HepG2 (cell line): Measurements from ENCODE around the gene ALDH3B1. TPM values are rescaled to one million over a fixed set of nuclear protein-coding genes. Genes with fewer than 3 reads are reported as not detected.

ENCODE experiments used
- ATAC-seq: fragments of 200-7000 bp; cut with Tn5 transposase; 3 replicates; pipeline ENCODE4 v1.9.1; 2020; ENCODE audit warnings: mild to moderate bottlenecking, moderate library complexity
- BruUV-seq: library from RNA; stranded (reverse); fragments of 400-500 nt; replicated peaks from 2 replicates; lab custom pipeline; 2021; lab: Mats Ljungman, UMichigan
- CTCF ChIA-PET: fragments of 300-600 bp; formaldehyde crosslinking; extraction: SDS; loops from one replicate; lab custom pipeline; 2021; ENCODE audit warnings: low total read pairs, inconsistent platforms, low intra/inter-chr PET ratio; lab: Yijun Ruan, JAX
- POLR2A ChIA-PET: fragments of 350-600 bp; sonication (Branson Sonifier 250); formaldehyde crosslinking; loops from one replicate; lab custom pipeline; 2020; ENCODE audit warnings: antibody characterized with exemption, inconsistent platforms; lab: Yijun Ruan, JAX
- DNase-seq: peaks from one replicate; pipeline ENCODE4 v3.0.0-alpha.2; 2015; ENCODE audit warnings: low spot score
- FAIRE-seq: peaks from 3 replicates; lab custom pipeline; 2011; peaks lifted over from hg19 to GRCh38; lab: Jason Lieb, UNC
- H2AFZ ChIP-seq: one replicate; pipeline ENCODE4 v1.6.1; 2011; ENCODE audit warnings: low read length, inconsistent platforms
- H3K27ac ChIP-seq: fragments of 300-600 bp; 3 replicates; pipeline ENCODE4 v1.8.0; 2011; ENCODE audit warnings: mixed run types, mild to moderate bottlenecking, mixed read lengths, low read length, inconsistent platforms; ENCODE audit not compliant: insufficient read depth; ENCODE audit errors: extremely low read length
- H3K27me3 ChIP-seq, 2 experiments: fragments of 200-600 bp in 1 of 2; 2 replicates in 1 of 2; 3 replicates in 1 of 2; pipeline versions ENCODE4 v1.6.0 to v1.8.0; 2011; ENCODE audit warnings: low read length in 2 of 2, mild to moderate bottlenecking in 2 of 2, moderate library complexity in 2 of 2, inconsistent platforms in 1 of 2; ENCODE audit not compliant: insufficient read depth in 2 of 2, control insufficient read depth in 1 of 2
- H3K36me3 ChIP-seq, 2 experiments: fragments of 200-600 bp in 1 of 2; replicated peaks in 1 of 2; 2 replicates in 1 of 2; 3 replicates in 1 of 2; pipeline versions ENCODE4 v1.5.1 to v1.8.0; 2011; ENCODE audit warnings: low read length in 2 of 2, inconsistent platforms in 1 of 2; ENCODE audit not compliant: insufficient read depth in 2 of 2, control insufficient read depth in 1 of 2
- H3K4me1 ChIP-seq: 2 replicates; pipeline ENCODE4 v1.5.1; 2012; ENCODE audit warnings: low read length, inconsistent platforms; ENCODE audit not compliant: insufficient read depth
- H3K4me2 ChIP-seq: 2 replicates; pipeline ENCODE4 v1.6.0; 2011; ENCODE audit warnings: low read depth, low read length, inconsistent platforms
- H3K4me3 ChIP-seq, 3 experiments: fragments of 200-600 bp in 1 of 3; sonication (generic), shearing (Covaris generic) in 1 of 3; replicated peaks in 1 of 3; 2 replicates each; pipeline ENCODE4 v1.5.1; 2011 to 2016; ENCODE audit warnings: low read length in 3 of 3, inconsistent platforms in 2 of 3, low read depth in 2 of 3, mild to moderate bottlenecking in 2 of 3, control low read depth in 1 of 3, mixed read lengths in 1 of 3; ENCODE audit not compliant: insufficient read depth in 1 of 3
- H3K79me2 ChIP-seq: one replicate; pipeline ENCODE4 v1.6.1; 2011; ENCODE audit warnings: low read length, inconsistent platforms; ENCODE audit not compliant: insufficient read depth
- H3K9ac ChIP-seq: 2 replicates; pipeline ENCODE4 v1.6.0; 2011; ENCODE audit warnings: mild to moderate bottlenecking, low read depth, low read length, inconsistent platforms; ENCODE audit not compliant: insufficient read depth
- H3K9me3 ChIP-seq: 2 replicates; pipeline ENCODE4 v1.5.1; 2012; ENCODE audit warnings: mild to moderate bottlenecking, low read length
- H4K20me1 ChIP-seq: 2 replicates; pipeline ENCODE4 v1.6.0; 2011; ENCODE audit warnings: inconsistent platforms, mild to moderate bottlenecking, low read length, moderate library complexity; ENCODE audit not compliant: insufficient read depth
- EP300 ChIP-seq, 3 experiments: sonication (generic) in 1 of 3; formaldehyde crosslinking in 1 of 3; IDR thresholded peaks; 2 replicates each; pipeline versions ENCODE4 v1.5.1 to v1.6.1; 2011 to 2020; ENCODE audit warnings: low read depth in 2 of 3, low read length in 2 of 3, borderline replicate concordance in 1 of 3, improper control_type of control experiment in 1 of 3, mild to moderate bottlenecking in 1 of 3, missing genetic modification reagents in 1 of 3, moderate library complexity in 1 of 3
- GLI4 ChIP-seq: sonication (generic); formaldehyde crosslinking; IDR thresholded peaks from 2 replicates; pipeline ENCODE4 v1.5.1; 2020; ENCODE audit warnings: missing genetic modification reagents, mild to moderate bottlenecking, moderate library complexity, borderline replicate concordance
- HNRNPH1 ChIP-seq: fragments of 200-400 bp; formaldehyde crosslinking; optimal IDR thresholded peaks from 2 replicates; pipeline ENCODE3; 2017; ENCODE audit warnings: mild to moderate bottlenecking, low read depth, low read length
- HOXA5 ChIP-seq: sonication (generic); formaldehyde crosslinking; IDR thresholded peaks from 2 replicates; pipeline ENCODE4 v1.4.0; 2020; ENCODE audit warnings: missing genetic modification reagents
- ISX ChIP-seq: sonication (generic); formaldehyde crosslinking; conservative IDR thresholded peaks from 2 replicates; pipeline ENCODE4 v1.5.0; 2020; ENCODE audit warnings: missing genetic modification reagents
- KLF13 ChIP-seq: sonication (generic); formaldehyde crosslinking; IDR thresholded peaks from 2 replicates; pipeline ENCODE4 v1.4.0; 2020; ENCODE audit warnings: mild to moderate bottlenecking, missing genetic modification reagents
- MAFG ChIP-seq: sonication (generic); formaldehyde crosslinking; IDR thresholded peaks from 2 replicates; pipeline ENCODE4 v1.5.1; 2020; ENCODE audit warnings: mild to moderate bottlenecking, missing genetic modification reagents
- MTF1 ChIP-seq: sonication (generic); formaldehyde crosslinking; IDR thresholded peaks from 2 replicates; pipeline ENCODE4 v1.5.0; 2020; ENCODE audit warnings: missing genetic modification reagents
- MXD4 ChIP-seq: IDR thresholded peaks from 2 replicates; pipeline ENCODE4 v1.6.1; 2016; ENCODE audit warnings: mild to moderate bottlenecking, missing biosample characterization, missing genetic modification reagents
- NR2F1 ChIP-seq, 2 experiments: fragments of 450-650 bp in 1 of 2; formaldehyde crosslinking in 1 of 2; IDR thresholded peaks; 2 replicates each; pipeline versions ENCODE4 v1.5.0 to v1.6.1; 2016 to 2020; ENCODE audit warnings: mild to moderate bottlenecking in 1 of 2, missing compliant biosample characterization in 1 of 2, missing genetic modification reagents in 1 of 2, moderate library complexity in 1 of 2
- ZNF121 ChIP-seq: sonication (generic); formaldehyde crosslinking; IDR thresholded peaks from 2 replicates; pipeline ENCODE4 v1.5.0; 2020; ENCODE audit warnings: mild to moderate bottlenecking, missing genetic modification reagents
- ZNF383 ChIP-seq: sonication (generic); formaldehyde crosslinking; IDR thresholded peaks from 2 replicates; pipeline ENCODE4 v1.4.0; 2020; ENCODE audit warnings: missing genetic modification reagents, mild to moderate bottlenecking, borderline replicate concordance
- ZNF451 ChIP-seq: sonication (generic); formaldehyde crosslinking; IDR thresholded peaks from 2 replicates; pipeline ENCODE4 v1.5.0; 2020; ENCODE audit warnings: mild to moderate bottlenecking, missing genetic modification reagents
- ZNF816 ChIP-seq: sonication (generic); formaldehyde crosslinking; IDR thresholded peaks from 2 replicates; pipeline ENCODE4 v1.8.0; 2022; ENCODE audit warnings: missing genetic modification reagents, mild to moderate bottlenecking, borderline replicate concordance
- WGBS: methylation state at CpG from one replicate; pipeline ENCODE4 v1.1.6; 2017; ENCODE audit warnings: low lambda C conversion rate; 5-methylcytosine and 5-hydroxymethylcytosine counted together
- in situ Hi-C: cut with HindIII; loops from 2 replicates; pipeline ENCODE4 v1.10.0; 2017; ENCODE audit warnings: low pct_unique_long_range_greater_than_20kb; ENCODE audit not compliant: extremely low pct_ligation_motif_present
- intact Hi-C: fragments of 100-400 bp; cut with micrococcal nuclease; formaldehyde crosslinking; loops from one replicate; pipeline ENCODE4 v1.10.0; 2022; ENCODE audit not compliant: unreplicated experiment
- polyA plus RNA-seq, 8 experiments: library from polyadenylated mRNA; depleted of rRNA in 3 of 8; stranded (reverse) in 7 of 8; unstranded in 1 of 8; fragments of >200 nt; fragmentation: Illumina TruSeq in 4 of 8; extraction: Trizol in 4 of 8; gene quantifications; 2 replicates each; pipeline versions ENCODE4 v1.2.1 to v1.2.3, GENCODE V29; 2011 to 2016; ENCODE audit warnings: low read depth in 4 of 8, missing spikeins in 1 of 8, mixed read lengths in 1 of 8; ENCODE audit not compliant: insufficient read depth in 1 of 8
- total RNA-seq, 5 experiments: library from RNA; depleted of rRNA; stranded (reverse); fragments of >200 nt; fragmentation: Illumina TruSeq; extraction: Trizol; gene quantifications; 2 replicates each; pipeline ENCODE4 v1.2.3, GENCODE V29; 2016; ENCODE audit warnings: low read depth in 1 of 5
- TF ChIP-seq, protein P1 (sequence below): sonication (generic); formaldehyde crosslinking; IDR thresholded peaks from 2 replicates; pipeline ENCODE4 v1.9.0; 2021; ENCODE audit warnings: missing genetic modification reagents, mild to moderate bottlenecking, borderline replicate concordance
- TF ChIP-seq, protein P2 (sequence below): sonication (generic); formaldehyde crosslinking; IDR thresholded peaks from 2 replicates; pipeline ENCODE4 v1.5.0; 2020; ENCODE audit warnings: missing genetic modification reagents, mild to moderate bottlenecking, borderline replicate concordance

The ALDH3B1 gene
- total and polyA plus RNA-seq, 2 of the 13 experiments (the other 11 are each of a cell fraction or from before 2014, with no cell fraction given): 4.0 to 6.7 TPM

DNA sequence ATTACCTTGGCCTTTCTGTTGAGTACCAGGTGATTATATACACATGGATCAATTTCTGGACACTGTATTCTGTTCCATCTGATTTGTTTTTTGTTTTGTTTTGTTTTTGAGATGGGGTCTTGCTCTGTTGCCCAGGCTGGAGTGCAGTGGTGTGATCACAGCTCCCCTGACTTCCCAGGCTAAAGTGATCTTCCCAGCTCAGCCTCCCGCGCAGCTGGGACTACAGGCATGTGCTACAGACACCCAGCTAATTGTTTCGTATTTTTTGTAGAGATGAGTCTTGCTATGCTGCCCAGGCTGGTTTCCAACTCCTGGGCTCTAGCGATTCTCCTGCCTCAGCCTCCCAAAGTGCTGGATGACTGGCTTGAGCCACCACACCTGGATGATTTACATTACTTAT, 47.7 kb downstream of the ALDH3B1 start:
- ChIA-PET POLR2A (no interaction called here), CTCF (no interaction called here)
- DNase-seq: no peak

DNA sequence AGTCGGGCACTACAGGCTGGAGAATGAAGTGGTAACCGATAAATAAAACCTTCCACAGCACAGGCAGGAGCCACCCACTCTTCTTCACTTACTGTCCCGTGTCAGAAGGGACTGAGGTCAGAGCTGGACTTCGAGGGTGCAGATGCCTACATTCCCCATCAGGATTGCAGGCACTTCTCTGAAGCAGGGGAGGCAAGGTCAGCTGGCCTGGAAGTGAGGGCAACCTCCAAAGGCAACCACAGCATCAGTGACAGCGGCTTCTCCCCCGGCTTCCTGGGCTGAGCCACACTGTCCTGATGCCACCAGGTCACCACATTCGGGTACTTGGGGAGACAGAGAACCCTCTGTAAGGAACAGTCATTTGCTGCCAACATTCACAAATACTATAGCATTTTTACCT, 51.4 kb downstream of the ALDH3B1 start:
- CTCF ChIA-PET: no interaction called here
- no peaks in the 10 kb centered on the region for H3K4me1 ChIP-seq
- FAIRE-seq: no peak
- peaks cover 41 to 74% of the 10 kb centered on the region in 2 experiments for H3K36me3 ChIP-seq
- DNase-seq: no peak
- no peak overlapping the region for H3K4me3 ChIP-seq
- no peaks in the 10 kb centered on the region for H3K79me2 ChIP-seq
- no peaks in the 10 kb centered on the region for H3K27me3 ChIP-seq
- no peak overlapping the region for H3K9ac ChIP-seq
- no peaks in the 10 kb centered on the region for H3K9me3 ChIP-seq
- no peak overlapping the region for H3K4me2 ChIP-seq
- no peak overlapping the region for H3K27ac ChIP-seq
- ATAC-seq: no peak
- H4K20me1 ChIP-seq: no peaks in the 10 kb centered on the region
- in situ Hi-C loops (no loop called here), intact Hi-C loops (no loop called here)
- POLR2A ChIA-PET: interaction anchor here (0.7 to 1.1 kb wide), 2 partner anchors 9 to 37 kb away, joined by 3 read pairs; no protein-coding TSS in a partner anchor
- no TSS peak for BruUV-seq
- no peak overlapping the region for H2AFZ ChIP-seq
- over 99% methylated on average over 7 of the region's 7 CpGs for WGBS
- TF ChIP-seq HOXA5 (CRISPR knock-in tag) (no peak), EP300 (IDR thresholded peaks at IDR 0.05; ENCODE audit: low read depth in 2 of 2, low read length in 2 of 2) (no peak), EP300 (CRISPR knock-in tag; IDR thresholded peaks at IDR 0.05; ENCODE audit: borderline replicate concordance) (no peak), ISX (CRISPR knock-in tag) (no peak), MXD4 (no peak), NR2F1 (CRISPR knock-in tag; IDR thresholded peaks at IDR 0.05) (no peak), KLF13 (CRISPR knock-in tag) (no peak), ZNF451 (no peak), ZNF383 (CRISPR knock-in tag) (no peak), HNRNPH1 (no peak), MAFG (CRISPR knock-in tag) (no peak), GLI4 (no peak), ZNF816 (no peak), MTF1 (CRISPR knock-in tag) (no peak)
- TF ChIP-seq, protein P1, sequence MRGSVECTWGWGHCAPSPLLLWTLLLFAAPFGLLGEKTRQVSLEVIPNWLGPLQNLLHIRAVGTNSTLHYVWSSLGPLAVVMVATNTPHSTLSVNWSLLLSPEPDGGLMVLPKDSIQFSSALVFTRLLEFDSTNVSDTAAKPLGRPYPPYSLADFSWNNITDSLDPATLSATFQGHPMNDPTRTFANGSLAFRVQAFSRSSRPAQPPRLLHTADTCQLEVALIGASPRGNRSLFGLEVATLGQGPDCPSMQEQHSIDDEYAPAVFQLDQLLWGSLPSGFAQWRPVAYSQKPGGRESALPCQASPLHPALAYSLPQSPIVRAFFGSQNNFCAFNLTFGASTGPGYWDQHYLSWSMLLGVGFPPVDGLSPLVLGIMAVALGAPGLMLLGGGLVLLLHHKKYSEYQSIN: no peak

More for the DNA sequence above, 47.7 kb downstream of the ALDH3B1 start:
- H3K79me2 ChIP-seq: no peaks in the 10 kb centered on the region
- no TSS peak for BruUV-seq
- in situ Hi-C loops (no loop called here), intact Hi-C loops (no loop called here)
- no peaks in the 10 kb centered on the region for H3K9me3 ChIP-seq
- TF ChIP-seq, protein P2, sequence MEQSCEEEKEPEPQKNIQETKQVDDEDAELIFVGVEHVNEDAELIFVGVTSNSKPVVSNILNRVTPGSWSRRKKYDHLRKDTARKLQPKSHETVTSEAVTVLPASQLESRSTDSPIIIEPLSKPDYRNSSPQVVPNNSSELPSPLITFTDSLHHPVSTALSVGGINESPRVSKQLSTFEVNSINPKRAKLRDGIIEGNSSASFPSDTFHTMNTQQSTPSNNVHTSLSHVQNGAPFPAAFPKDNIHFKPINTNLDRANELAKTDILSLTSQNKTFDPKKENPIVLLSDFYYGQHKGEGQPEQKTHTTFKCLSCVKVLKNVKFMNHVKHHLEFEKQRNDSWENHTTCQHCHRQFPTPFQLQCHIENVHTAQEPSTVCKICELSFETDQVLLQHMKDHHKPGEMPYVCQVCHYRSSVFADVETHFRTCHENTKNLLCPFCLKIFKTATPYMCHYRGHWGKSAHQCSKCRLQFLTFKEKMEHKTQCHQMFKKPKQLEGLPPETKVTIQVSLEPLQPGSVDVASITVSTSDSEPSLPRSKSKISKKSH (CRISPR knock-in tag): no peak
- peak; percentile 86 for TF ChIP-seq ZNF121
- peaks cover 23 to 49% of the 10 kb centered on the region in 2 experiments for H3K36me3 ChIP-seq
- no peak overlapping the region for H3K4me3 ChIP-seq
- 99% methylated on average over 4 of the region's 4 CpGs for WGBS
- no peak overlapping the region for H3K27ac ChIP-seq
- H3K27me3 ChIP-seq: no peaks in the 10 kb centered on the region
- H3K4me1 ChIP-seq: no peaks in the 10 kb centered on the region
- H2AFZ ChIP-seq: no peak overlapping the region
- FAIRE-seq (no peak), ATAC-seq (no peak)
- H4K20me1 ChIP-seq: no peaks in the 10 kb centered on the region
- H3K4me2 ChIP-seq: no peak overlapping the region
- H3K9ac ChIP-seq: no peak overlapping the region
